Natural killer cell treated with Interleukin-12 subunit alpha and Interleukin-12 subunit beta and Interleukin-15 and Interleukin-18, amount 100 ng/mL, for 72 hours (primary cell): ENCODE results near the gene NFIB. TPM values are rescaled to one million over a fixed set of nuclear protein-coding genes. Genes with fewer than 3 reads are reported as not detected.

ENCODE experiments used
- ATAC-seq, 2 donors: fragments of 150-1000 bp; cut with Tn5 transposase in 1 of 2; sonication (Bioruptor Pico), chemical (Tn5 transposase) in 1 of 2; 2 replicates each; pipeline ENCODE4 v1.10.0; 2021
- DNase-seq: peaks from one replicate; pipeline ENCODE4 v3.0.0; 2022; ENCODE audit warnings: low spot score
- H3K27ac Mint-ChIP-seq, 2 donors: 1 replicate in 1 of 2; 2 replicates in 1 of 2; pipeline ENCODE4 v1.8.0; 2022; ENCODE audit warnings: mixed read lengths in 2 of 2, mild to moderate bottlenecking in 1 of 2, moderate library complexity in 1 of 2
- H3K27me3 Mint-ChIP-seq, 2 donors: 1 replicate in 1 of 2; 2 replicates in 1 of 2; pipeline ENCODE4 v1.8.0; 2022; ENCODE audit warnings: mixed read lengths in 2 of 2
- H3K36me3 Mint-ChIP-seq: one replicate; pipeline ENCODE4 v1.8.0; 2022; ENCODE audit warnings: mixed read lengths
- H3K4me1 Mint-ChIP-seq, 2 donors: 1 replicate in 1 of 2; 2 replicates in 1 of 2; pipeline ENCODE4 v1.8.0; 2022; ENCODE audit warnings: low read depth in 2 of 2, mixed read lengths in 2 of 2, mild to moderate bottlenecking in 1 of 2
- H3K4me3 Mint-ChIP-seq: one replicate; pipeline ENCODE4 v1.8.0; 2022; ENCODE audit warnings: mixed read lengths
- H3K9me3 Mint-ChIP-seq: 2 replicates; pipeline ENCODE4 v1.8.0; 2022; ENCODE audit warnings: mixed read lengths
- total RNA-seq, 2 donors: library from RNA; stranded (reverse); gene quantifications; one replicate each; pipeline ENCODE4 v1.2.3, GENCODE V29; 2022

NFIB gene
- total RNA-seq, 2 donors from 2014 or later = not detected

DNA sequence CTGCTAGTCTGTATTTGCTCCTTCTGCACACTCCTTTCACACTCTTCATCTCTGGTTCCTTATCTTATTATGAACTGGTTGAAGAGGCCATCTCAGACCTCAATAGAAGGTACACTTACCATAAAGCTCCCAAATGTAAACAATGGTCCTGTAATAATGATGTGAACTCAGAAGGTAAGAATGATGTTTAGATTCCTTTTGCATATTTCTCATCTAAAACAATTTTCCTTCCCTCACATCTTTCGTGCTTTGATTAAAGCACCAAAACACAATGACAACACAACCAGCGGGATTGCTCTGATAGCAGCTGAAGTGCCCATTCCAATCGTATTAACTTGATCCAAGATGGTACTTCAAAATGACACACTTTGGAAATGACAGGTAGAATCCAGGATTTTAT lies 34.3 kb downstream of the NFIB start:
- Mint-ChIP-seq H3K27me3 (peaks cover 14 to 28% of the 10 kb centered on the region in 2 donors), H3K4me3 (no peak overlapping the region), H3K9me3 (peaks cover 3% of the 10 kb centered on the region), H3K27ac (no peak overlapping the region), H3K36me3 (no peaks in the 10 kb centered on the region), H3K4me1 (no peaks in the 10 kb centered on the region)
- ATAC-seq = no peak
- DNase-seq = no peak

DNA sequence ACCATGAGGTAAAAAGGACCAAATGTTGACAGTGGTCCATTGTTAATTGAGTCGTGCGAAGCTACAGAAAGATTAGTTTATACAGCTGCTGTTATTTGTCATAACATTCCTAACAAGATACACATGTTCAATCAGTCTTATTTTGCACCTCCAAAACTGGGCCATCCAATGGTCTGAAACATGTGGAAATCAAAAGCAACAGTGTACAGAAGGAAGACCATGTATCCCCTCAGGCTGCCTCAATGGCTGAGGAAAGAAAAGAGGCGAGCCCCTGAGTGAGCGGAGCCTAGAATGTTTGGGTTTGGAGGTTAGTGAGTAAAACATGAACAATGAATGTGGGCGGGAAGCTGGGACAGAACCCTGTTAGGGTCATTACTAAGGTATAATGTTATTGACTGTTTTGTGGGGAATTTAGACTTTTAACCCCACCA lies 35.6 kb downstream of the NFIB start:
- no peak for ATAC-seq
- no peaks in the 10 kb centered on the region for H3K36me3 Mint-ChIP-seq
- H3K4me3 Mint-ChIP-seq = no peak overlapping the region
- no peak for DNase-seq
- peaks cover 15 to 35% of the 10 kb centered on the region in 2 donors for H3K27me3 Mint-ChIP-seq
- peaks cover 0 to 2% of the 10 kb centered on the region in 2 donors for H3K4me1 Mint-ChIP-seq
- H3K9me3 Mint-ChIP-seq = peaks cover 3% of the 10 kb centered on the region
- H3K27ac Mint-ChIP-seq = no peak overlapping the region

DNA sequence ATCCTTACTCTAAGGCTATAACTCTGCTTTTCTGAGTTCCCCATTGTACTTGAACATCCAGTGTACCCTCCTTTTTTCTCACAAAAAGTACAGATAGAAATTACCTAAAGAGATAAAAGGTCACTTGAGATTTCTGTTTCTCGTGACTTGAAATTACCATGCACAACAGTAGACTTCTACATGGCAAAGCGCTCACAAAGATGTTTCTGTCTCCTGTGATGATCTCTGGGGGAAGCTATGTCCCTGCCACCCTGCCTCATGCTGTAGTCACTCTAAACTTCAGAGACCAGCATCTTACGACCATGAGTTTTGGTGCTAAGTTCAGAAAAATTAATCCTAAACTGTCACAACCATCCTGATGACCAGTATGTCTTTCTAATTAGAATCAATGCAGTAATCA lies 36.2 kb downstream of the NFIB start:
- peaks cover 0 to 2% of the 10 kb centered on the region in 2 donors for H3K4me1 Mint-ChIP-seq
- no peak overlapping the region for H3K27ac Mint-ChIP-seq
- H3K9me3 Mint-ChIP-seq = peaks cover 3% of the 10 kb centered on the region
- H3K27me3 Mint-ChIP-seq = peaks cover 15 to 38% of the 10 kb centered on the region in 2 donors
- ATAC-seq (no peak), DNase-seq (no peak)
- H3K4me3 Mint-ChIP-seq = no peak overlapping the region
- H3K36me3 Mint-ChIP-seq = no peaks in the 10 kb centered on the region

DNA sequence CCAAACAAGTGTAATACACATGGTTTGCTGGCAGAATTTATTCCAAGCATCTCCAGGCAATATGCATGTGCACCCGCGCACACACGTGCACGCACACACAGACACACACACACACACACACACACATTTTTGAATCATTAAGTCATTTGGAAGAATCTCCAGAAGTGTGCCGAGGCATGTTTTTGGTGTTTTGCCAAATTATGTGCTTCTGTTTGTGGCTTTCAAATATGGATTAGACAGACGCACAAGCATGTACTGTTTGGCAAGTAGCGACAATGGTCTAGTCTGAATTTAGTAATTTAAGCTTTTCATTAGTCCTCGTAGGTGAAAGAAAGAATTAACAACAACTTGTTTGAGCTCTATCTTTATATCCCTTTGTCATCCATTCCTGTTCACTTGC lies 36.7 kb downstream of the NFIB start:
- Mint-ChIP-seq H3K9me3 (peaks cover 3% of the 10 kb centered on the region), H3K4me3 (no peak overlapping the region), H3K27me3 (peaks cover 15 to 42% of the 10 kb centered on the region in 2 donors), H3K4me1 (peaks cover 0 to 2% of the 10 kb centered on the region in 2 donors), H3K27ac (no peak overlapping the region), H3K36me3 (no peaks in the 10 kb centered on the region)
- no peak for DNase-seq
- ATAC-seq = no peak

DNA sequence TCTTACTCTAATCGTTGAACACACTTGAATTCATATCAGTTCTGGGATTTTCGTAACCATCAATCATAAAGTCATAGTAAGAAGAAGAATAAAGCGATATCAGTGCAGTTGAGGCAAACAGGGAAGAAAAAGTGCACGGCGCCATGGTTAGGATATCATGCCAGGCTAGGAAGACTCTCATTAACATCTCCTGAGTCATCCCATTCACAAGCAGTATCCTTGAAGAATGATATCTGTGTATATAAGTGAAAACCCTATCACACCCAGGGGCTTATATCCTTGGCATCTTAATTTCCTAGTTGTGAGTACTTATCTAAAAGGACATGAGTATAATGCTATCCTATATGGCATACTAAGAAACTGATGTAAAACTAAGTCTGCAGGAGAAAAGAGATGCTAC lies 38.6 kb downstream of the NFIB start:
- Mint-ChIP-seq H3K9me3 (peaks cover 3% of the 10 kb centered on the region), H3K27me3 (peaks cover 18 to 42% of the 10 kb centered on the region in 2 donors), H3K4me3 (no peak overlapping the region), H3K36me3 (no peaks in the 10 kb centered on the region), H3K4me1 (peaks cover 0 to 2% of the 10 kb centered on the region in 2 donors), H3K27ac (no peak overlapping the region)
- no peak for DNase-seq
- ATAC-seq = no peak

DNA sequence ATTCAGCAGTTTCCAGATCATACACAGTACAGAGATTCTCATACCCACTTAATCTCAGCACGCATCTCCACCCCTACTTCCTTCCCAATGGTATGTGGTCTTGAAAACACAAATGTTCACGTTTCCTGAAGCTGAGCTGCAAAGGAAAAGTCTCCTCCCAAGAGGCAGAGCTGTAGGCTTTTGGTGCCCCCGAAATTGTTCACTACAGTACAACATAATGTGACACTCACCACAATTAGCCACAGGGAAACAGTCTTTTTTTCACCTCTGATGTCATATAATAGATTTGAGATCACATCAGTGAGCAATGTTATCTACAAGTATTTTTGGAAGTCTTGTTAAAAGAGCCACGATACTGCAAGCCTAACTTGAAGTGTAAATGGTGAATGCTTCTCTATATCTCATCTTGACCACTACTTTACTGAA lies 40.2 kb downstream of the NFIB start:
- H3K27me3 Mint-ChIP-seq = peaks cover 18 to 38% of the 10 kb centered on the region in 2 donors
- H3K4me1 Mint-ChIP-seq = peaks cover 0 to 2% of the 10 kb centered on the region in 2 donors
- H3K36me3 Mint-ChIP-seq = no peaks in the 10 kb centered on the region
- H3K4me3 Mint-ChIP-seq = no peak overlapping the region
- no peak overlapping the region for H3K27ac Mint-ChIP-seq
- H3K9me3 Mint-ChIP-seq = peaks cover 4% of the 10 kb centered on the region
- ATAC-seq (no peak), DNase-seq (no peak)

DNA sequence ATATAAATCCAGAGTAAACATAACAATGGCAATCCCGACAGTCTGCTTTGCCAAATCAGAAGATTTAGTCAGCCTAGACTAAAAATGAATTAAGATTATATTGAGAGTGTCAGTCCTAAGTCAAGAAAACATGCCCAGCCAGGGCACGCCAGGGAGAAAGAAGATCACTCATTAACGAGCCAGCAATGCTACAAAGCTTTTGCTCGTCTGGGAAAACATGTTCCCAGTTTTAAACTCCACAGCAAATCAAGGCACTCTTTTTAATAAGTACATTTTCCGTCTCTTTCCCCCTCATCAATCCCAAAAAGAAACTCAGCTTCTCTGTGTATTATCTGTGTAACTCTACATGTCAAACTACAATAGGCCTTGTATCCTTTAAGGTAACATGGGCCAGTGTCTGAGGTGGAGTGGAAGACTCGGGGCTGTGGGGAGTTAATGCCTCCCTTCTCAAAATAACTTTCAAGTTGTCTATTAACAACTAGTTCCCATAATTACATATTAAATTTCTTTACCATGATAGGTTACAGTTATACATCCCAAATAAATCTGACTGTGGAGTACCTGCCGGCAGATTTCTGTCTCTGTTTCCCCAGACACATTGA lies 40.9 kb downstream of the NFIB start:
- peaks cover 8% of the 10 kb centered on the region for H3K9me3 Mint-ChIP-seq
- H3K36me3 Mint-ChIP-seq = no peaks in the 10 kb centered on the region
- H3K27me3 Mint-ChIP-seq = peaks cover 15 to 38% of the 10 kb centered on the region in 2 donors
- no peak for ATAC-seq
- no peak for DNase-seq
- H3K27ac Mint-ChIP-seq = no peak overlapping the region
- H3K4me3 Mint-ChIP-seq = no peak overlapping the region
- peaks cover 0 to 2% of the 10 kb centered on the region in 2 donors for H3K4me1 Mint-ChIP-seq

DNA sequence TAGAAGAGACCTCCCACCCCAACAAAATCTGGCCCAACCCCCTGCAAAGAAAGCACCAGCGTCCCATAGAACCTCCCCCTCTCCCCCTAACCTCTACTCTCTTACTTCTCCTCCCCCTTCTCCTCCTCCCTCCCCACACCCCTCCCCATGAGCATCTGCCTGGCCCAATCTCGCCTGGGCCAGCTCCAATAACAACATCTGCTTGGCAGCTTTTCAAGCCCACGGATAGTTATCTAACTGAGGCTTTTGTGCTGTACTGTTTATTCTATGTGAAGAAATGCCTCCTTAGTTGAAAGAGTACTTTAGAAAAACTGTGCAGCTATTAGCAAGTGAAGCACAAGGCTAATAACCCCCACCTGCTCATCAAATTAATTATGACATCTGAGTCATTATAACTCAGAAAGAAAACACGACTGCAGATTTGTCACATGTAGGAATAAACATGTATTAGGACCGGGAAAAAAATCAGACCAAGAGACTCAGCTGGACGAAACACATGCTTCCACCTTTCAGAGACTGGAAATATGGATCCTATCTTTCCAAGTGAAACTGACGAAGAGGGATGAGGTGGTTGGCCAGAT lies 42.8 kb downstream of the NFIB start:
- no peaks in the 10 kb centered on the region for H3K36me3 Mint-ChIP-seq
- ATAC-seq (no peak), DNase-seq (no peak)
- peaks cover 15 to 39% of the 10 kb centered on the region in 2 donors for H3K27me3 Mint-ChIP-seq
- peaks cover 8% of the 10 kb centered on the region for H3K9me3 Mint-ChIP-seq
- peaks cover 0 to 2% of the 10 kb centered on the region in 2 donors for H3K4me1 Mint-ChIP-seq
- H3K4me3 Mint-ChIP-seq = no peak overlapping the region
- no peak overlapping the region for H3K27ac Mint-ChIP-seq

DNA sequence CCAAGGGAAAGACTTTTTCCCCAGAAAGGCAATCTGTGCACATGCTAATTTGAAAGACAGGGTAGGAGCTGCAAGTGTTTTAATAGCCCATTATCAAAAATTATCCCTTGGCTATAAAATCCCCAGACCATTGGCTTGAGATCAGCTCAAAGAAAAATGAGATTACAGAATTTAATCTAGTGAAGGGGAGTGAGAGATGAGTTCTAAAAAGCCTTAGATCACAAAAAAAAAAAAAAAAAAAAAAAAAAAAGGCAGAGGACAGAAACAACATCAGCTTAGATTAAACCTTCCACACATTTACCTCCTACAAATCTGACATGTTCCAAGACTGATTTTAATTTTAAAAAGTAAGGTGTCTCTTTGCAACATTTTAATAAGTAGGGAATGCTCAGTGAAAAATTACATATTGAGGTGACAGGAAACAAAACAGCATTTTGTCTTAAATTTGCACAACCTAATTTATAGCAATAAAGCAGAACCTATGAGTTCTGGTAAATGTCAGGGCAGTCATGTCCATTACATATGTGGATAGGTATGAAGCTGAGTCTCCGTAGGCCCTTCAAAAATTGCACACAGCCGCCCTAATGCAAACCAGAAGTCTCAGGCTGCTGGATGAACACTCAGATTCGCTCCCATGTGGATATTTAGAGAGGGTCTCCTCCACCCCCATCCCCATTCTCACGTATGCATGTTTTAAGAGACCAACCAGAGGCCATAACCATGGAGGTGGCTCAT lies 43.4 kb downstream of the NFIB start:
- no peak for ATAC-seq
- H3K4me3 Mint-ChIP-seq = no peak overlapping the region
- DNase-seq = no peak
- H3K36me3 Mint-ChIP-seq = no peaks in the 10 kb centered on the region
- peaks cover 12 to 39% of the 10 kb centered on the region in 2 donors for H3K27me3 Mint-ChIP-seq
- peaks cover 0 to 2% of the 10 kb centered on the region in 2 donors for H3K4me1 Mint-ChIP-seq
- no peak overlapping the region for H3K27ac Mint-ChIP-seq
- peaks cover 11% of the 10 kb centered on the region for H3K9me3 Mint-ChIP-seq

DNA sequence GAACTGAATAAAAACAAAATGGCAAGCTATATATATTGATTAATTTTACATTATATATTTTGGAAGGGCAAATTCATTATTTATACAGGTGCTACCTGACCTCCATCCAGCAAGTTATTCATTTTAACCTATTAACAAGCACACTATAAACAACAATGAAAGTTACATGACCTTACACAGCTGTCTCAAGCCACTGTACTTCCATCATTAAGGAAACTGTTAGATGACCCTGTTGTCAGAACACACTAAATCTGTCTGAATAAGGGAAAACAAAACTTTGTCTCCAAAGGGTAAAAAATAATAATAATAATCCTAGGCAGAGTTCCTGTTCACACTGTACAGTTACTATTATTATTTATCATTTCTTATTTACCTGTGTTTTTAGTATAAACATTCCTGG lies 44.0 kb downstream of the NFIB start:
- no peak overlapping the region for H3K27ac Mint-ChIP-seq
- H3K36me3 Mint-ChIP-seq = no peaks in the 10 kb centered on the region
- no peak overlapping the region for H3K4me3 Mint-ChIP-seq
- peaks cover 12 to 39% of the 10 kb centered on the region in 2 donors for H3K27me3 Mint-ChIP-seq
- ATAC-seq = no peak
- DNase-seq = no peak
- peaks cover 0 to 2% of the 10 kb centered on the region in 2 donors for H3K4me1 Mint-ChIP-seq
- H3K9me3 Mint-ChIP-seq = peaks cover 13% of the 10 kb centered on the region

DNA sequence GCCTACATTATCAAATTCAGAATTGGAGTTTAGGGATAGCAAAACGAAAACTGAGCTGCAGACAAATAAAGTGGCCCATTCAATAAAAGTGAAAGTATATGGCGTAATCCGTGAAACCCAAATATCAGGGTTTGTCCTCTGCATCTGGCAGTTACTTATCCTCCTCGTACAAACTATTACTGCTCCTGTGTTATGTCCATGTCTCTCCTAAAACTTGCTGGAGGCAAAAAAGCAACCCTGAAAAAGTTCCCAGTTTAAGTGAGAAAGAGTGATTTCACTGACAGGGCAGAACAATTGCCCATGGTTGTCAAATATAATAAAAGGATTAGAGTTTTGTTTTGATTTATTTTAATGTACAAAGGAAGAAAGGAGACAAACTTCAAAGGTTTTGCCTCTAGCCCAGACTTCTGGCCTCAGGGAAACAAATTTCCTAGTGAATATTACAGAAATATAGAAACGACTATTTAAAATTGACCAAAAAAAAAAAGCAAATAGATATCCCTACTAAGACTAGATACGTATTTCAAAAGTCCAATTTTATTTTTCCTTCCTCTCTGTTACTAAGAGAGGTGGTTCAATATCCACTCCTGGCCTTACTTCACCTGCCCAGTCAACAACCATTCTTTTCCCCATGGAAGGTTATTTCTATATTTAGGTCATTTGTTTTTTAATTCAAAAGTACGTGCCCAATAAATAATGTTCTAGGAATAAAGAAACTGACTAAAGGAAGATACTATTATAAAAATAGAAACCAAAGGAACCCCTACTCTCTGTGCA lies 50.0 kb downstream of the NFIB start:
- Mint-ChIP-seq H3K4me3 (no peak overlapping the region), H3K27me3 (peaks cover 0 to 15% of the 10 kb centered on the region in 2 donors), H3K4me1 (no peaks in the 10 kb centered on the region), H3K36me3 (no peaks in the 10 kb centered on the region), H3K27ac (no peak overlapping the region), H3K9me3 (peaks cover 11% of the 10 kb centered on the region)
- ATAC-seq = no peak
- DNase-seq = no peak

DNA sequence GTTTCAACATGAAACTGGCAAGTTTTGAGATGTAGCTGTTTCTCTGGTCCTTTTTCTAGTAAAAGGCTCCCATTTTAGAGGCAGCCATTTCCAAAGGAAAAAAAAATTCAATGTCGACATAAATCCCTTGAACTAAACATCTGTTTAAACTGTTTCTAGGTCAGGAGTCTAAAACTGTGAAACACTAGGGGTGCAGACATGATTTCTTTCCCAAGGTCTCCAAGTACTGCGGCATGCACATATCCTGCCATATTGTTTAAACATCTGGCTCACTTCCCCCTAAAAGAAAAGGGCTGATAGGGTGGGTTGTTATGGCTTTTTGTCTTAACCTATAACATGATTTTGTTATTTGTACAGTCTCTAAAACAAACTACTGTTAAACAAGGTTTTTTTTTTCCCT lies 51.1 kb downstream of the NFIB start:
- ATAC-seq (no peak), DNase-seq (no peak)
- Mint-ChIP-seq H3K4me3 (no peak overlapping the region), H3K27me3 (peaks cover 0 to 6% of the 10 kb centered on the region in 2 donors), H3K27ac (no peak overlapping the region), H3K4me1 (no peaks in the 10 kb centered on the region), H3K36me3 (no peaks in the 10 kb centered on the region), H3K9me3 (peaks cover 6% of the 10 kb centered on the region)

DNA sequence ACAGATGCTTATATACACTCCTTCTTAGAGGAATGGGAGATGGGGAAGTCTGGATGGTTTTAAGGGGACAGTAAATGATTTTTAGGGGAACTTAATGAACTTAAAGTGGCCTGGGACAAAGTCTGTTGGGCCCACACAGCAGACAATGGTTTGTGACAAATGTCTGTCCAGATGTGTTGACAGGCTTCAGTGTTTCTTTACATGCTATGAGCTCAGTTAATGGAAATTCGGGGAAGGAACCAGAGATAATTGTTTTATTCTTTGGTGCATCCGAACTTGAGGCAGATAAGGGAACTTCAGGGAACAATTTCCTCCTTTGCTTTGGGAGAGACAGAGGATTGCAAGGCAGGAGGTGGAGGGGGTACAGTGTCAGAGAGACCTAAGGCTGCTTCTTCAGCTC lies 52.3 kb downstream of the NFIB start:
- Mint-ChIP-seq H3K27ac (no peak overlapping the region), H3K4me3 (no peak overlapping the region), H3K27me3 (peaks cover 0 to 5% of the 10 kb centered on the region in 2 donors), H3K36me3 (no peaks in the 10 kb centered on the region), H3K9me3 (peaks cover 6% of the 10 kb centered on the region), H3K4me1 (no peaks in the 10 kb centered on the region)
- ATAC-seq (no peak), DNase-seq (no peak)
